Transverse colon (tissue), 4 donors: ENCODE data around the gene GPR61.

Experiments used
- EP300 ChIP-seq: sonication (generic); formaldehyde crosslinking; IDR thresholded peaks from one replicate; pipeline ENCODE4 v1.6.1; 2017; ENCODE audit warnings: antibody characterized with exemption, low read depth
- POLR2AphosphoS5 ChIP-seq, 3 donors: sonication (generic); formaldehyde crosslinking; IDR thresholded peaks; one replicate each; pipeline ENCODE4 v1.6.1; 2016; ENCODE audit warnings: antibody characterized with exemption in 3 of 3
- TF ChIP-seq, protein P1 (sequence below), 5 experiments: fragments of 200-600 bp in 3 of 5; fragments of 450-650 bp in 2 of 5; sonication (generic) in 3 of 5; IDR thresholded peaks; 1 replicate in 2 of 5; 2 replicates in 3 of 5; pipeline ENCODE4 v1.5.1; 2016 to 2017; ENCODE audit warnings: antibody characterized with exemption in 5 of 5, inconsistent platforms in 3 of 5, mild to moderate bottlenecking in 2 of 5, moderate library complexity in 1 of 5

DNA sequence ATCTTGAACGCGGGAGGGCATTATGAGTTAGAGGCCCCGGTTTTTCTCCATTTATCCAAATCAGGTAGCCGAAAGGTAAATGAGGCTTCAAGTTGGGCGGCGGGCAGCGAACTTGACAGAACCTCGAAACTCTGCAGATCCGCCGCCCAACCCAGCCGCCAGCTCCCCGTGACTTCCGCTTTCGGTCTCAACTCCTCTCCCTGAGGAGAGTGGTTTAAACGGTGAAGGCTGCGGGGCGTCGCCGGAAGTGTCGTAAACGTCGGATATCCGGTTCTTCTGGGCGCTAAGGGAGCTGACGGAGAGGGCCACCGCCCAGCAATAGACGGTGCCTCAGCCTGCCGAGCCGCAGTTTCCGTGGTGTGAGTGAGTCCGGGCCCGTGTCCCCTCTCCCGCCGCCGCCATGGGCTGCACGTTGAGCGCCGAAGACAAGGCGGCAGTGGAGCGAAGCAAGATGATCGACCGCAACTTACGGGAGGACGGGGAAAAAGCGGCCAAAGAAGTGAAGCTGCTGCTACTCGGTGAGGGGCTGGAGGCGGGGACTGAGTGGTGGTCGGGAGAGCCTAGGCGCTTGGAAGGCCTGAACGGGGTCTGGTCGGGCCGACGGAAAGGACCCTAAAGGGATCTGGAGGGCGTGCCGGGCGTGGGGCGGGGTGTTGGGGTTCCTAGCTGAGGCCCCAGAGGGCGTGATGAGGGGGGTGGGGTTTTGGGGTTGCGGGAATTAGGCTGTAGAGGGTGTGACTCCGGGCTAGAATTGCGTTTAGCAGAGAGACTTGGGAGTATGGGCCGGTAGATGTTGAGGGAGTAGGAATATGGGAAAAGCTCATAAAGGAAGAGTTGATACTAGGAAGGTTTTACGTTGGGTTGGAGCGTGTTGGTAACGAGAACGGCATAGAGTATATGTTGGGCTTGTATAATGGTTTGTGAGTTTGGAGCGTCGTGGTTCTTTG, 8.9 kb downstream of the GPR61 start, which contains the start of gene GNAI3:
- TF ChIP-seq, protein P1, sequence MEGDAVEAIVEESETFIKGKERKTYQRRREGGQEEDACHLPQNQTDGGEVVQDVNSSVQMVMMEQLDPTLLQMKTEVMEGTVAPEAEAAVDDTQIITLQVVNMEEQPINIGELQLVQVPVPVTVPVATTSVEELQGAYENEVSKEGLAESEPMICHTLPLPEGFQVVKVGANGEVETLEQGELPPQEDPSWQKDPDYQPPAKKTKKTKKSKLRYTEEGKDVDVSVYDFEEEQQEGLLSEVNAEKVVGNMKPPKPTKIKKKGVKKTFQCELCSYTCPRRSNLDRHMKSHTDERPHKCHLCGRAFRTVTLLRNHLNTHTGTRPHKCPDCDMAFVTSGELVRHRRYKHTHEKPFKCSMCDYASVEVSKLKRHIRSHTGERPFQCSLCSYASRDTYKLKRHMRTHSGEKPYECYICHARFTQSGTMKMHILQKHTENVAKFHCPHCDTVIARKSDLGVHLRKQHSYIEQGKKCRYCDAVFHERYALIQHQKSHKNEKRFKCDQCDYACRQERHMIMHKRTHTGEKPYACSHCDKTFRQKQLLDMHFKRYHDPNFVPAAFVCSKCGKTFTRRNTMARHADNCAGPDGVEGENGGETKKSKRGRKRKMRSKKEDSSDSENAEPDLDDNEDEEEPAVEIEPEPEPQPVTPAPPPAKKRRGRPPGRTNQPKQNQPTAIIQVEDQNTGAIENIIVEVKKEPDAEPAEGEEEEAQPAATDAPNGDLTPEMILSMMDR (IDR thresholded peaks at IDR 0.05), result peak in 1 of 5 experiments; percentile 12
- peak; percentile 99 to 100 (median 99) for TF ChIP-seq POLR2AphosphoS5 (IDR thresholded peaks at IDR 0.05)
- TF ChIP-seq EP300, result no peak
